ENCODE results near the gene FUZ. TPM values are rescaled to one million over a fixed set of nuclear protein-coding genes. Genes with fewer than 3 reads are reported as not detected.

Gene FUZ
- total RNA-seq, 4 donors from 2014 or later = 14.1 to 38.0 (median 23.4) TPM

DNA sequence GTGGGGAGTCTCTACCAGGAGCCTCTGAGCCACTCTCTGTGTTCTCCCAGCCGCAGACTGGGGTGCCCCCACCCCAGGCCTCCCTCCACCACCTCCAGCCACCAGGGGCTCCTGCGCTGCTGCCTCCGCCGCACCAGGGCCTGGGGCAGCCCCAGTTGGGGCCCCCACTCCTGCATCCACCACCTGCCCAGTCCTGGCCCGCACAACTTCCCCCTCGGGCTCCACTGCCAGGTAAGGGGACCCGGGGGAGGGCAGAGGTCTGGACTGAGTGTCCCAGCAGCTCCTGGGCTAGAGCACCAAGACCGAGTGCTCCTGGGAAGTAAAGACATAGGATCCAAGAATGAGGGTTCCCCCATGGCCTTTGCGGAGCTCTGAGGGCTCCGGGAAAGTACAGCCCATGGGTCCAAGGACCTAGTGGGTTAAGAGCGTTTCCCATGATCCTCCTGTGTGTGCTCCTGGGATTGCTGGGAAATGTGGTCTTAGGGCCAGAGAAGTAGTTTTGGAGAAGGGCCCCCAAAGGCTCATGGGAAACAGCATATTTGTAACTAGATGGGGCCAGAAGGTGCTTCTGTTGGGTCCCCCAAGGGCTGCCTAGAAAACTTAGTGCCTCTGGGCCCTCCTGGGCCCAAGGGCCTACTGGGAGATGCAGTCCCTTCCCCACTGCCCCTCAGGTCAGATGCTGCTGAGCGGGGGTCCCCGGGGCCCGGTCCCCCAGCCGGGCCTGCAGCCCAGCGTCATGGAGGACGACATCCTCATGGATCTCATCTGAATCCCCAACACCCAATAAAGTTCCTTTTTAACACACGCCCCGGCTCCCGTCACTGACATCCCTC lies 23.3 kb upstream of the FUZ start:
- Histone ChIP-seq H3K4me3 (no peak overlapping the region), H3K27ac (replicated peaks in 1 of 4) (no peak overlapping the region), H3K4me1 (no peaks in the 10 kb centered on the region), H3K9me3 (no peaks in the 10 kb centered on the region), H3K27me3 (no peaks in the 10 kb centered on the region), H3K36me3 (peaks cover 52 to 90% (median 88%) of the 10 kb centered on the region in 4 donors)
- WGBS = 95% methylated on average over 12 of the region's 20 CpGs
- TF ChIP-seq, protein P1, sequence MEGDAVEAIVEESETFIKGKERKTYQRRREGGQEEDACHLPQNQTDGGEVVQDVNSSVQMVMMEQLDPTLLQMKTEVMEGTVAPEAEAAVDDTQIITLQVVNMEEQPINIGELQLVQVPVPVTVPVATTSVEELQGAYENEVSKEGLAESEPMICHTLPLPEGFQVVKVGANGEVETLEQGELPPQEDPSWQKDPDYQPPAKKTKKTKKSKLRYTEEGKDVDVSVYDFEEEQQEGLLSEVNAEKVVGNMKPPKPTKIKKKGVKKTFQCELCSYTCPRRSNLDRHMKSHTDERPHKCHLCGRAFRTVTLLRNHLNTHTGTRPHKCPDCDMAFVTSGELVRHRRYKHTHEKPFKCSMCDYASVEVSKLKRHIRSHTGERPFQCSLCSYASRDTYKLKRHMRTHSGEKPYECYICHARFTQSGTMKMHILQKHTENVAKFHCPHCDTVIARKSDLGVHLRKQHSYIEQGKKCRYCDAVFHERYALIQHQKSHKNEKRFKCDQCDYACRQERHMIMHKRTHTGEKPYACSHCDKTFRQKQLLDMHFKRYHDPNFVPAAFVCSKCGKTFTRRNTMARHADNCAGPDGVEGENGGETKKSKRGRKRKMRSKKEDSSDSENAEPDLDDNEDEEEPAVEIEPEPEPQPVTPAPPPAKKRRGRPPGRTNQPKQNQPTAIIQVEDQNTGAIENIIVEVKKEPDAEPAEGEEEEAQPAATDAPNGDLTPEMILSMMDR (IDR thresholded peaks at IDR 0.05) = no peak
- TF ChIP-seq POLR2AphosphoS5 (IDR thresholded peaks at IDR 0.05) = no peak
- no peak for TF ChIP-seq POLR2A (IDR thresholded peaks at IDR 0.05; ENCODE audit: low read depth)
- TF ChIP-seq EP300 (IDR thresholded peaks at IDR 0.05) = no peak
- intact Hi-C loops (cut with DNase I) = no loop called here
- no peak for DNase-seq (ENCODE audit: extremely low spot score)

GRCh38 chr19:49835562-49835961 lies 22.5 kb upstream of the FUZ start:
- DNase-seq (ENCODE audit: extremely low spot score) = no peak
- intact Hi-C loops (cut with DNase I) = no loop called here
- peaks cover 52 to 95% (median 93%) of the 10 kb centered on the region in 4 donors for H3K36me3 ChIP-seq

GRCh38 chr19:49833599-49833998 lies 20.5 kb upstream of the FUZ start:
- intact Hi-C loops (cut with DNase I) = no loop called here
- 83% methylated on average over 7 of the region's 7 CpGs for WGBS

More at GRCh38 chr19:49835562-49835961, 22.5 kb upstream of the FUZ start:
- H3K27ac ChIP-seq (replicated peaks in 1 of 4) = no peak overlapping the region
- H3K27me3 ChIP-seq = no peaks in the 10 kb centered on the region
- no peaks in the 10 kb centered on the region for H3K4me1 ChIP-seq
- no CpG with 5 or more reads among the region's 12 CpGs for WGBS
- H3K4me3 ChIP-seq = no peak overlapping the region
- H3K9me3 ChIP-seq = no peaks in the 10 kb centered on the region
- TF ChIP-seq POLR2A (IDR thresholded peaks at IDR 0.05; ENCODE audit: low read depth) = no peak
- TF ChIP-seq, protein P1 (IDR thresholded peaks at IDR 0.05) = no peak

GRCh38 chr19:49832556-49832955 lies 19.5 kb upstream of the FUZ start:
- H3K4me1 ChIP-seq = no peaks in the 10 kb centered on the region
- no peaks in the 10 kb centered on the region for H3K9me3 ChIP-seq
- intact Hi-C loops (cut with DNase I) = no loop called here
- H3K27me3 ChIP-seq = no peaks in the 10 kb centered on the region
- peaks cover 52 to 100% (median 98%) of the 10 kb centered on the region in 4 donors for H3K36me3 ChIP-seq
- DNase-seq (ENCODE audit: extremely low spot score) = no peak
- TF ChIP-seq EP300 (IDR thresholded peaks at IDR 0.05) (no peak), POLR2A (IDR thresholded peaks at IDR 0.05; ENCODE audit: low read depth) (no peak), POLR2AphosphoS5 (IDR thresholded peaks at IDR 0.05) (no peak)
- TF ChIP-seq, protein P1 (IDR thresholded peaks at IDR 0.05) = no peak
- 73% methylated on average over 9 of the region's 9 CpGs for WGBS
- no peak overlapping the region for H3K27ac ChIP-seq (replicated peaks in 1 of 4)
- H3K4me3 ChIP-seq = no peak overlapping the region

More at GRCh38 chr19:49833599-49833998, 20.5 kb upstream of the FUZ start:
- Histone ChIP-seq H3K36me3 (peaks cover 52 to 100% (median 100%) of the 10 kb centered on the region in 4 donors), H3K9me3 (no peaks in the 10 kb centered on the region), H3K4me3 (no peak overlapping the region), H3K4me1 (no peaks in the 10 kb centered on the region), H3K27ac (replicated peaks in 1 of 4) (no peak overlapping the region), H3K27me3 (no peaks in the 10 kb centered on the region)
- no peak for DNase-seq (ENCODE audit: extremely low spot score)
- TF ChIP-seq, protein P1 (IDR thresholded peaks at IDR 0.05) = no peak
- TF ChIP-seq EP300 (IDR thresholded peaks at IDR 0.05) (no peak), POLR2AphosphoS5 (IDR thresholded peaks at IDR 0.05) (no peak), POLR2A (IDR thresholded peaks at IDR 0.05; ENCODE audit: low read depth) (no peak)
